Left forelimb (tissue), 1 donor: ENCODE results near the gene AQP2.

Experiments
- DNase-seq: peaks from one replicate; pipeline ENCODE4 v3.0.0-alpha.2; 2018; ENCODE audit warnings: low spot score

The AQP2 gene

DNA sequence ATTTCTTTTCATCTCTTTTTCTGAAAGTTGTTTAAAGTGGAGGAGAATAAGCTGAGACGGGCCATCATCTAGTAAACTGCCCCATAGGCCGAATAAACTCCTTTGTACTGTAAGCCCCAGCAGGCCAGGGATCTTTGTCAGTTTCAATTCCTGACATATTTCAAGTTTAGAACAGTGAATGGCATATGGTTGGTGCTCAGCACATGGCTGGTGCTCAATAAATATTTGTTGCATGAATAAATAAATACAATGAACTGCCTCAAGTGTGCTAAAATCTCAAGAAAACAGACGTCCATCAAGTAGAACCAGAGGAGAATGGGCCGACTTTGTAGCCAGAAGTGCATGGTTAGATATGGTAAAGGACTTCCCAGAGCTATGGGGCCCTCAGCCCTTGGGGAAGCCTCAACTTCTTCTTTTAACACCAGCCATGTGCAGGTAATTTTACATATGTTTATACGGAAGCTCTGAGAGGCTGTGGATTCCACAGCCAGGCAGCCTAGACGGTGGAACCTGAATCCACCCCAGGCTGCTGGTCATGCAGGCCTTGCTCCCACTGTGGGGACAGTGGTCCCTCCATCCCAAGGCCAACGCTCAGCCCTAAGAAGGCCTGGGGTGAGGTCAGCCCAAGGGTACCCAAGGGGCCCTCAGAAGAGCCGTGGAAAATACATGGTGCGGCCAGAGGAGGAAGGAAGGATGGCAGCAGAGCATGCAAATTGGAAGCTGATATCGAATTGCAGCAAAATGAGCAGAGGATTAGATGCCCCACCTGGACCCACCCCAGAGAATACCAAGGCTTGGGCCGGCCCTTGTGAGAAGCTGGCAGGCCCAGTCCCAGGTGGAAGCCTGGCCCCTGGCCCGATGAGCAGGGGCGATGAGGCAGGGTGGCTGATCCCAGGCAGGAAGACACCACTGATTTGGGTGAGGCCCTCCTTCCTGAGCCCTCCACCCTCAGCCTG lies 8.7 kb upstream of the AQP2 start:
- DNase-seq = no peak

DNA sequence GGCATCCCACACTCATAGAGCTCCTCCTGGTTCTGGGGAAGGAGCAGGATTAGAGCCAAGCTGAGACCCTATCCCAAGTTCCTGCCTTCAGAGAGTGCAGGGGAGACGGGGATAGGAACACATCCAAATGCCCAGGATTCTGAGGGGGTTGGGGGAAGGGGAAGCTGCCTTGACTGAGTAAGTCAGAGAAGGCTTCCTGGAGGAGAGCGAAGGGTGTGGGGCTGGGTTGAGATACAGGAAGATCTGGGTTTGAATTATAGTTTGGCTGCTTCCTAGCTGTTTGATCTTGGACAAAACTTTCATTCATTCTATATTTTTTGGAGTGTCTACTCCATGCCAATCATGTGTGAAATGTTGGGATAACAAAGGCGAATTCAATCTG lies 8.0 kb upstream of the AQP2 start:
- no peak for DNase-seq

DNA sequence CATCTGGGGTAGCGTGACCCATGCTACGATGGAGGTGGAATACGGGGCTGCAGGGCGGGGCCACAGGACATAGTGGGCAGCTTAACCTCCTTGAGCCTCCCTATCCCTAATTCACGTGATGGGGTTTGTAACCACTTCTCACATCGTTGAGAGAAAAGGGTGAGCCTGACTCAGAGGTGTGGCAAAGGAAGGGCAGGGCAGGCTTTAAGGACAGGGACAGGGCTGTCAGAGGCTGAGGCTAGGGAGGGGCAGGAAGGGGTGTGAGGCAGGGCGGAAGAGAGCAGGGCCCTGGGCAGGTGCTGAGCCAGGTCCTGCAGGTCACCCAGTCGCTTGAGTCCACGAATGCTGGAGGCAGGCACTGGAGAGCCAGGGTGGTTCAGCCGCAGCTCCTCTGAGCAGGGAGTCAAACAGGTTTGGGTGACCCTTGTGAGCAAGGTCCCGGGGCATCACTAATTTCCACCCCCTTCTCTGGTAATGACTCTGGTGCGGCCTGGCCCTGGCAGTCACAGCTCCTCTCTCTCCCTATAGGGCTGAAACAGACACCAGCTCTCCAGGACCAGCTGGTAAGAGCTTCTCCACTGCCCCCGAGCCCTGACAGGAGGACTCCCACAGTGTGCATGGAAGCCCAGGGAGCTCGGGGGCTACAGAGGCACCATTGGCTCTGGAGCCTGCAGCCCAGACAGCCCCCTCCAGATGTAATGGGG lies 7.5 kb upstream of the AQP2 start:
- peak; percentile 50 for DNase-seq

DNA sequence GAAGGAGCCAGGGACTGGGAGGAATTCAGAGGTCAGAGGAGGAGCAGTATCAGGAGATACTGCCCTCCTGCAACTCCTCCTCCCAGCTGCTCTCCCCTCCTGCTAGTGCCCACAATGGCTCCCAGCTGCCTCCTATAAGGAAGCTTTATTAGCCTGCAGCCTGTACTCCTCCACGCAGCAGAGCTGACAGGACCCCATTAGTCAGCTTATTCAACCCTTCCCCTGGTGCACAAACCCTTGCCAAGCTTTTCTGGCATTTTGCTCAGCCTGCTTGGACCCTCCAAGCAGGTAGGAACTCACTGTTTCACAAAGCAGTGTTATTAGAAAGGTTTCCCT lies 6.9 kb upstream of the AQP2 start:
- no peak for DNase-seq

DNA sequence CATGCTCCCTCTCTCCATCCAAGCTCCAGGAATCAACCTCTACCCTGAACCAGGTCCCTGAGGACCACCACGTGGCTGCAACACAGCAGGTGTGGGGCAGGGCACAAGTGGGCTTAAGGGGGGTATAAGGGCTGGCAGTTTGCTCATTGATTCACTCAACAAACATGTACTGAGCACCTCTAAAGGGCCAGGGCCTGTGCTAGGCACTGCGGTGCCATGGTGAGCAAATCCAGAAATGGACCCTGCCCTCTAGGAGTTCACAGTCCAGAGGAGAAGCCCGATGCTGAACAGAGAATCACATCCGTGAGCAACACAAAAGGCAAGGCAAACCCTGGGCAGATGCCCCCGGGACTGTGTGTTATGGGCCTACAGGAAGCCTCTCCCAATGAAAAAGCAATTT lies 6.5 kb upstream of the AQP2 start:
- no peak for DNase-seq

DNA sequence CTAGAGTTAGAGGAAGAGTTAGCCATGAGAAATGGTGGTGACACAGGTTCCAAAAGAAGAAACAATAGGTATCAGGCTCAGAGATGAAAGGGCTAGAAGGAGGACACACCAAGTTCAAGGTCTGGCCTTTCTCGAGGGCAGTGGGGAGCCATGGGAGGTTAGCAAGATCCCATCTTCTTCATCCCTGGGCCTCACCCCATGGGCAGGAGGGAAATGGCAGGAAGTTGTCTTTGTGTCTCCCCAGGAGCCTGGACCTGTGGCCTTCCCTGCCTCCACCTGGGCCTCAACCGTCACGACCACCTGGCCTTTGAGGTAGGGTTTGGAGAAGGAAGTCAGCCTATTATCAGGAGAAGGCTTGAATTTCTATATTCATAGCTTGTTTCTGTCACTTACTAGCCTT lies 5.8 kb upstream of the AQP2 start:
- DNase-seq = no peak

DNA sequence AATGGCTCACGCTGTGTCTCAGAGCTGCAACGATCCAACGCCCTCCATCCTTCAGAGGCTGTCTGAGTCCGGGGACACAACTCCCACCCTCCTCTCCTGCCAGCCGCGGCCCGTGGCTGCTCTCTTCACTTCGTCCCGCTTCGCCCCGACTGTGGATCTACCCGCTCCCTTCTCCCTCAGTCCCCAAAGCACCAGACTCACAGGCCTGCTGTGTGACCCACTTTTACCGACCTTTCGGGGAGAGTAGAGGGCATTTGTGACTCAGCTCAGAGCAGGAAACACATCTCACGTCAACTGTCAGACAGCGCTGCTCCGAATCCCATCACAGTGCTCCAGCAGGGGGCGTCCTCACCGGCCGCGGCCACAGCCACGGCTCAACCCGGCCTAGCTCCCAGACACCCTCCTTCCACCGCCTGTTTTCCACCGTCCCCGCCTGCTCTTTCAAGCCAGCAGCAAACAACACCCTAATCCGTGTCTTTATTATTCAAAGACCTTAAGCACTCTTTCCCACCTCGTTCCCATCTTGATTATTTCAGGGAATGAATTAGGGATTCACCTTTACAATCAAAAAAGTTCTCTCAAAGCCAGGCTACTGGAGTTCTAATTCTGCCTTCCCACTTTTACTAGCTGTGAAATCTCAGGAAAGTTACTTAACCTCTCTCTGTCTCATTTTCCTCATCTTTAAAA lies 5.0 kb upstream of the AQP2 start:
- peak; percentile 86 for DNase-seq

DNA sequence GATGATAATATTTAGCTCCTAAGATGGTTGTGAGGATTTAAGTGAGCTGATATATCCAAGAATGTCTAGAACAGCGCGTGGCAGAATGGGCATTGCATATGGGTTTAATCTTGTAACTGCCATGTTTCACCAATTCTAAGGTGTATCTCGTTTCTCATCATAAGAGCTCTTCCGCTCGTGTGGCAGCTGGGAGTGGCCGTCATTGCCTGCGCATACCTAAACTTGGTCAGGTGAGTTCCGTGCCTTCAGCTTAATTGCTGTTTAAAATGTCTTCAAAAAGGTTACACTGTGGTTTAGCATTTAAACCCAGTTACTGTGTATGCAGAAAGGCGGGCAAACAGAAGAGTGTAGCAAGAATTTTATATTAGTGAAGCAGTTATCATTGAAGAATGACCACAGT lies 4.5 kb upstream of the AQP2 start:
- no peak for DNase-seq

DNA sequence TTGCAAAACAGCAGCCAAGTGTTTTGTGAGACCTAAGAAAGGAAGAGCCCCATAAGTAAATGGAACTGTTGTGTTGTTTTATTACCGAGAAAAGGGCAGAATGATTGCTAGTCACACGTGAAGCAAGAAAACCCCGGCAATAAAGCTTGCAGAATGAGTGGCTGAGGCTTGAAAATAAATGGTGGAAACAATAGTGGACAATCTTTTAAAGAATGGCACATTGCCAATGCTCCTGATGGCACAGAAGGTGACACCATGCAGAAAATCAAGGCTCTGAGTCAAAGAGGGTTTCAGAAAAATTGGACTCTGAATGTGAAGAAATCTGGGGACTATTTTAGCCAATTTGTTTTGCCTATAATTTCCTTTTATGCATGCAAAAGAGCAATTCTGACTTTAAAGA lies 4.0 kb upstream of the AQP2 start:
- no peak for DNase-seq

DNA sequence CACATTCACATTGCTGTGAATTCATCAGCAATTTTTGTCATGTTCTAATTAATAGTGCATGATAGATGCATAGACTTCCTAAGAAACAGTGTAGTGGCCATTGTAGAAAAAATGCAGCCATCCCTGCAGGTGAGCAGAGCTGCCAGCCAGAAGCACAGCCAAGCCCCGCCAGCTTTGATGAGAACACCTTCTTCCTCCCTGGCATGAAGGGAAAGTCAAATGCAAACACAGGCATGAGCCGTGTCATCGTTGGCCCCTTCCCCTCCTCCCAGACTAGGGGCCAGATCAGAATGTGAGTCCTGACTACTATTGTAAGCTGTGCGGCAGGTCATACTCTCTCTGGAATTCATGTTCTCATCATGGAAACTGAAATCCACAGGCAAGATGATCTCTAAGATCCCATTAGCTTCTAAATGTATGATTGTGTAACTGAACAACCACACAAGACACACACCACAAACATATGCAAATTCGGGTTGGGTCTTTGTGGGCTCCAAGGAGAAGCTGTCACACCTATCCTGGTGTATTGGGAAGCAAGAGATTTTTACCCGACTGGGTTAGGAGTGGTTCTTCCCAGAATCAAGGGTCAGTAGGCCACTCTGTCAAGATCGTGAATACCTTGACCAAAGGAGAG lies 2.8 kb upstream of the AQP2 start:
- DNase-seq = no peak

DNA sequence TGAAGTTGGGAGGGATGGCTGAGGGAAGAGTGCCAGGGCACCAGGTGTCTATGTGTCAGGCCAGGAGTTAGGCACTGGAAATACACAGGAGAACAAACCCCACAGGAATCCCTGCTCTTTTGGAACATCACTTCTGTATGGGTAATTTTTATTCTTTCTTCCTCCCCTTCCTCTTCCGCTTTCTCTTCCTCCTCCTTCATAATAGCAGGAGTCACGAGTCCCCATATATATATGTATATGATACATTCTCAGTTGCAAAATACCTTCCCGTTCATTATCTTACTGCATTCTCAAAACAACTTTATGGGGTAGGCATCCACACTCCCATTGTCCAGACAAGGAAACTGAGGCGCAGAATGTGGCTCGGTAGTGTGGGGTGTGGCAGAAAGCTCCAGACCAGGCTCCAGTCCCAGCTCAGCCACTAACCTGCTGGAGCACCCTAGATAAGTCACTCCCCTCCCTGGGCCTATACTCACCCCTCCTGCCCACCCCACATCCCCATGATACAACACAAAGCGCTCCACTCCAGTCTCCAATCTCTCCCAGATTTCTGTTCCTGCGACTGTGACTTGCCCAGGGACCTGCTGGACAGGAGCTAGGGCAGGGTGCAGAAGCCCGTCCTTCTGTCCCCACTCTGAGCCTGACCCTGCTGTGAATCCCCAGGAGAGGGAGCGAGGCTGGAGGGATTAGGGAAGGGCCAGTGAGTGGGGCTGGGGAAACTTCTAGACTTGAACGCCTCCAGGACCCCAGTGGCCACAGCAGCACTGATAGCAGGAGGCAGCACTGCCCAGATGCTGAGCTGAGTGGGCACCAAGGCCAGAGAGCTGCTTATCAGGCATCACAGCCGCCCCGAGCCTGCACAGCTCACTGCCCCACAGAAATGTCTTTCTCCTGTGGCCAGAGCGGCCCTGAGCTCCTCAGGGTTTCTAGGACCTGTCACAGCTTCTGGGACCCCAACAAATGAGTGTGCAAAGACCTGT lies 1.4 kb upstream of the AQP2 start:
- DNase-seq = no peak

DNA sequence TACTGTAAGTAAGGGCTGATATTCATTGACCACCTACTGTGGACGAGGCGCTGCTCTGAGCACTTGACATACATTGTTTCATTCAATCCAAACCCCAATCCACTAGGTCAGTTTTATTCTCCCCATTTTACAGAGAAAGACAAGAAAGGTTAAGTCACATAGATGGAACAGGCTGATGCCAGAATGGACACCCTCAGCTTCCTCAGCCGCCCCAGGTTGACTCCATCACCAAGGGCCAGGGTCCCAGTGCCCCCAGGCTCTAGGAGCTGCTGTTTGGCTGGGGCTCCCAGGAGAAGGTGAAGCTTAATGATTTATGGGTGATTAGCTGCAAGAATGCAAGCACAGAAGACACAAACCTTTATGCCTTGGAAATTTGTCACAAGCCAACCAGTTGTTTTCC lies 671 bp upstream of the AQP2 start:
- DNase-seq = no peak

DNA sequence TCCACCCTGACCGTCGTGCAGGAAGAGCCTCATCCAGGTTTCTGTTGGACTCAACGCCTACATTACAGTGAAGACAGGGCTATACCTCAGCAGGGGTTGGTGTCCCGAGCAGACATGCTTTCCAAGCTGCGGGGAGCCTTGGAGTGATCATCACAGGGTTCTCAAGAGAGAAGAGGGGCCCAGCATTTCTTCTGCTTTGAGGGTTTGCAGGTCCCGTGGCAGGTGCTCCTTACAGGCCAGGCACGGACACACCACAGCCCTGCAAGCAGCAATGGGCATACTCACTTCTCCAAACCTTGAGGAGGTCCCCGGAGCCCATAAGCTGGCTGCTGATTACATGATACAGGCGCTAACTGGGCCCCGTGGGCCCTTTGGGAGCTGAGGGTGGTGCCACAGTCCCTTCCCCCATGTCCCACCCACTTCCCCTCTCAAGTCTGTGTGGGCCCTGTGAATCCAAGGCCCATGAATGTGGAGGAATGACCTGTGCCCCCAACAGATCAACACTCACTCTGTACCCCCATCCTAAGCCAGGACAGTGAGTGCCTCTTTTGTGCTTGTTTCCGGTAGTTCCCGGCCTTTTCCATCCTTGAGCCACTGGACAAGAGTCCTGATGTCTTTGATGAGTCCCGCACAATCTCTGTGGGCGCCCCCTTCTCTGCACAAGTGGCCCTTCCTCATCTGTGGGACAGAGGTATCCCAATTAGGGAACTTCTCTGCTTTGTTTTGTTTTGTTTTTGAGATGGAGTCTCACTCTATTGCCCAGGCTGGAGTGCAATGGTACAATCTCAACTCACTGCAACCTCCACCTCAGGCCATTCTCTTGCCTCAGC lies 1.1 kb downstream of the AQP2 start:
- no peak for DNase-seq

DNA sequence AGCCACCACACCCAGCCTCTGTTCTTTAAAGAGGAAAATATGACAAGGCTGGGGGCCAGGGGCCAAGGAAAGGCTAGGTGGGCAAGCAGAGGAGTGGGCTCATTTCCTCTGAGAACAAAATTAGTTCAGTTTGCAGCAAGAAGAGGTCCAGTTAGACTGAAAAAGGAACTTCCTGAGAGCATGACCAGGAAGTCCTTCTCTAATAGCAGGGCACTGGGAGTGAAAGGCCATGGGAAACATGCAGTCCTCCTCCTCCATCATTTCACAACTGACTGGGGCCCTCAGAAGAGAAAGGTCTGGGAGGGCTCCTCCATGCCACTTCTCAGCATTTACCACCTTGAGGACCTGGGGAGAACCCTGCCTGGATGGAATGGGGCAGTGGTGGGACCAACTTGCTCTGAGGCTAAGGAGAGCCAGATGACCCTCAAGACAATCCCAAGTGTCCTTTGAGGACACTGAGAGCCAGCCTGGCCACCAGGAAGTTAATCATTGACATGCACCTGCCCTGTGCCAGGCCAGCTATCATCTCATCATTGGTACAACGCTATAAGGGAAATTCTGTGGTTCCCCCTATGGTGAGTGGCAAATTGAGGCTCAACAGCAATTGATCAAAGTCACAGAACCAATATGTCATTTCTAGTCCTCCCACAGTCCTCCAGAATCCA lies 2.0 kb downstream of the AQP2 start:
- no peak for DNase-seq

DNA sequence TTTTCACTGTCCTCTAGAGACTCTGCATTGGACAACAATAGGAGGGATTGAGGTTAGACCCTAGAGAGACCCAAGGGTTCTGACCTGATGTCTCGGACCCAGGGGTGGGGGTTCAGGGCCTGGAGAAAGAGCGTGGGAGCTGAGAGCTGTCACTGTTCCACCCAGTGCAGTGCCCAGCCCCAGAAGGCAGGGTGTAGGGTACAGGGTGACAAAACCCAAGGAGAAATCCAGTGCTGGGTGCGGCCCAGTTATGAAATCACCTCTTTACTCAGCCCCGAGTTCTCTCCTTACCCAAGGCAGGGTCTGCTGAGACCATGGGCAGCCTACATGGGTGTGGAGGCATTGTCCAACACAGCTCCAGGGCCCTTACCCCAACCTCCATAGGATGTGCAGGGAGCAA lies 2.6 kb downstream of the AQP2 start:
- no peak for DNase-seq

DNA sequence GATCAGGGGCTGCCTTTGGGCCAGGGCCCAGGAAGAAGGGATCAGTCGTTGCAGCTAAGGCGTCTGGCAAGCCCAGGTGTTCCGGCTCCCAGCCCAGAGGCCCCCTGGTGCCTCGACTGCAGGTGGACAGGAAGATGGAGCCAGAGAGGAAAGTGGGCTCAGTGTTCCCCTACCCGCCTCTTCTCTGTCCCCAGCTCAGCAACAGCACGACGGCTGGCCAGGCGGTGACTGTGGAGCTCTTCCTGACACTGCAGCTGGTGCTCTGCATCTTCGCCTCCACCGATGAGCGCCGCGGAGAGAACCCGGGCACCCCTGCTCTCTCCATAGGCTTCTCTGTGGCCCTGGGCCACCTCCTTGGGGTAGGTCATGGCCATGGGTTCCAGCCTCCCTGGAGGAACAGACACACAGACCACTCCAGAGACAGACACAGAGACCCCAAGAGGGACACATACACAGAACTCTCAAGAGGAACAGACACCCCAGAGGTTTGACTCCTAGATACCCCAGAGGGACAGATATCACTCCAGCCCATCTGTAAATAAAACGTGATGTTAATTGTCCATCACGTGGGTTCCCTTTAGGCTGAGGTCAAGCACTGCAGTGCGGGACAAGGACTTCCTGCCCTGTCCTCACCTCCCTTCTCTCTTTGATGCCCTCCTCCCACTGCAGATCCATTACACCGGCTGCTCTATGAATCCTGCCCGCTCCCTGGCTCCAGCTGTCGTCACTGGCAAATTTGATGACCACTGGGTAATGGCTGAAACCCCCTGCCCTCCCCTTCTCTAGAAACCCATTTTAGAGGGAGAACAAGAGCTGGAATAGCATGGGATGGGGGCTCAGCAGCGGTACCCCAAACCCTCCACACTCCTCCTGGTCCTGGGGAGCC lies 3.7 kb downstream of the AQP2 start:
- DNase-seq = no peak

DNA sequence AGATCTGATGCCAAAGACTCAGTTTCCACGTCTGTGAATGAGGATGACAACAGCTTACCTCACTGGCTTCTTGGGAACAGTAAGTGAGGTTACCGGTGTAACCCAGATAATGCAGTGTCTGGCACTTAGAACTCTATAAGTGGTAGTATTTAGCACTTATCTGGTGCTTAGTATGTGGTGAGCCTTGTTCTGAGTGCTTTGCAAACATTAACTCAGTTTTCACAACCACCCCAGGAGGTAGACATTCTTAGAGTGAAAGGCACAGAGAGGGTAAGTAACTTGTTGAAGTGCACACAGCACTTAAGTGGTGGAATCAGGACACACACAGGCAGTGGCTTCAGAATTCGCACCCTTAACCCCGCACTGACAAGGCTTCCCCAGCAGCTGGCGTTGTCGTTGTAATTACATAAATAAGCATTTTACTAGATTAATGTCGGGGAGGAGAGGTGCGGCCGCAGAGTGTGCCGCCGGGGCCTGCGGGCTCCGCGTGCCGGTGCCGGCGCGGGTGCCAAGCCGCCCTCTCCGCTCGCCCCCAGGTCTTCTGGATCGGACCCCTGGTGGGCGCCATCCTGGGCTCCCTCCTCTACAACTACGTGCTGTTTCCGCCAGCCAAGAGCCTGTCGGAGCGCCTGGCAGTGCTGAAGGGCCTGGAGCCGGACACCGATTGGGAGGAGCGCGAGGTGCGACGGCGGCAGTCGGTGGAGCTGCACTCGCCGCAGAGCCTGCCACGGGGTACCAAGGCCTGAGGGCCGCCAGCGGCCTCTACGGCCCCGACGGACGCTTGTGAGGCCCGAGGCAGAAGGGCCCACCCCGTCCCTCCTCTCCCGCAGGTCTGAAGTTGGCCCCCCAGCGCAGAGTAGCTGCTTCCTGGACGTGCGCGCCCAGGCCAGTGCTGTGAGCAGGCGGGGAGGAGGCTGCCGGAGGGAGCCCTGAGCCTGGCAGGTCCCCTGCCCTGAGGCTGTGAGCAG lies 4.6 kb downstream of the AQP2 start:
- no peak for DNase-seq
